ENCODE measurements around the gene APCDD1L. TPM values are rescaled to one million over a fixed set of nuclear protein-coding genes. Genes with fewer than 3 reads are reported as not detected.

APCDD1L gene
- total and polyA plus RNA-seq, 2 experiments from 2014 or later = 0.23 TPM; not detected in 1

DNA sequence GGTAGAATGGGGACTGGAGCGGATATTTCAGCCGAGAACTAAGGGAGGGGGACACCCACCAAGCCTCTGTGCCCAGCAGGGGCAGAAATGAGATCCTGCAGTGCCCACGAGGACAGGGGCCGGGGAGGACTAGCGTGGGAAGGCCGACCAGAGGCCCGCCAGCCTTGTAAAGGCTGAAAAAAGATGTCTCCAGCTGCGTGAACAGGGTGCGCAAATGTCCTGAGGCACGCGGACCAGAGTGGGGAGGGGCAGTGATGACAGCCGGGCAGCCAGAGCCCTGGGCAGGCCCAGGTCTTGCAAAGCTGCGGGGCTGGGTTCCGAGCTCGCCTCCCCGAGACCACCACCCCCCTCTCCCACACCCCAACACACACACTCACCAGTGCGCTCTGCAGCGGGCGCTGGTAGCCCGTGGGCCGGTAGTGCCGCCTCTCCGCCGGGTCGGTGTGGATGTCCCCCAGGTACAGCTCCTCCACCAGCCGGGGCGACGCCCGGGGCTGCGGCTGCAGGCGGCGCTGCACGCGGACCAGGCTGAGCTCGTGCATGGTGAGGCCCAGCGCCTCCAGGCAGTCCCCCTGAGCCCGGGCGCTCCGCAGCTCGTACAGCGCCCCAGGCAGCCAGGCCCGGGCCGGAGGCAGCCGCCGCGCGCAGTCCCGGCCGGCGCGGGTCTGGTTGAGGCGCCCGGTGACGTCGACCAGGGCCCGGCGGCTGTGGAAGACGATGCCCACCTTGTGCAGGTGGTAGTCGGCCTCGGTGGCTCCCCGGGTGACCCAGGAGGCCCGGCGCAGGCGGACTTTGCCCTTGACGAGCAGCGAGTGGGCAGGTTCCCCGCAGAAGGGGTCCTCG lies 48.2 kb downstream of the APCDD1L start:
- H3K27me3 ChIP-seq = no peaks in the 10 kb centered on the region
- TF ChIP-seq EZH2phosphoT487 (IDR thresholded peaks at IDR 0.05; ENCODE audit: low read depth, severe bottlenecking, unreplicated experiment) (no peak), EZH2 (IDR thresholded peaks at IDR 0.05; ENCODE audit: borderline replicate concordance) (no peak)
- TF ChIP-seq, protein P1, sequence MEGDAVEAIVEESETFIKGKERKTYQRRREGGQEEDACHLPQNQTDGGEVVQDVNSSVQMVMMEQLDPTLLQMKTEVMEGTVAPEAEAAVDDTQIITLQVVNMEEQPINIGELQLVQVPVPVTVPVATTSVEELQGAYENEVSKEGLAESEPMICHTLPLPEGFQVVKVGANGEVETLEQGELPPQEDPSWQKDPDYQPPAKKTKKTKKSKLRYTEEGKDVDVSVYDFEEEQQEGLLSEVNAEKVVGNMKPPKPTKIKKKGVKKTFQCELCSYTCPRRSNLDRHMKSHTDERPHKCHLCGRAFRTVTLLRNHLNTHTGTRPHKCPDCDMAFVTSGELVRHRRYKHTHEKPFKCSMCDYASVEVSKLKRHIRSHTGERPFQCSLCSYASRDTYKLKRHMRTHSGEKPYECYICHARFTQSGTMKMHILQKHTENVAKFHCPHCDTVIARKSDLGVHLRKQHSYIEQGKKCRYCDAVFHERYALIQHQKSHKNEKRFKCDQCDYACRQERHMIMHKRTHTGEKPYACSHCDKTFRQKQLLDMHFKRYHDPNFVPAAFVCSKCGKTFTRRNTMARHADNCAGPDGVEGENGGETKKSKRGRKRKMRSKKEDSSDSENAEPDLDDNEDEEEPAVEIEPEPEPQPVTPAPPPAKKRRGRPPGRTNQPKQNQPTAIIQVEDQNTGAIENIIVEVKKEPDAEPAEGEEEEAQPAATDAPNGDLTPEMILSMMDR (IDR thresholded peaks at IDR 0.05; ENCODE audit: poor library complexity) = no peak
- no peak for DNase-seq (ENCODE audit: low spot score)
- no peaks in the 10 kb centered on the region for H3K4me1 ChIP-seq (ENCODE audit: insufficient read depth)
- no peaks in the 10 kb centered on the region for H3K9me2 ChIP-seq (replicated peaks; ENCODE audit: insufficient read depth)
- H4K20me1 ChIP-seq (ENCODE audit: insufficient read depth, poor library complexity, severe bottlenecking) = no peaks in the 10 kb centered on the region
- 99% methylated on average over 40 of the region's 68 CpGs for WGBS (ENCODE audit: low lambda C conversion rate, missing lambda C conversion rate)
- no peaks in the 10 kb centered on the region for H3K36me3 ChIP-seq (replicated peaks; ENCODE audit: insufficient read depth, low read depth)
- H3K9me3 ChIP-seq (ENCODE audit: low read depth) = no peaks in the 10 kb centered on the region
- H3K27ac ChIP-seq = no peak overlapping the region
- H3K4me2 ChIP-seq = no peak overlapping the region
- no peaks in the 10 kb centered on the region for H3K79me2 ChIP-seq
- no peak overlapping the region for H3K4me3 ChIP-seq
- no peak overlapping the region for H2AFZ ChIP-seq

DNA sequence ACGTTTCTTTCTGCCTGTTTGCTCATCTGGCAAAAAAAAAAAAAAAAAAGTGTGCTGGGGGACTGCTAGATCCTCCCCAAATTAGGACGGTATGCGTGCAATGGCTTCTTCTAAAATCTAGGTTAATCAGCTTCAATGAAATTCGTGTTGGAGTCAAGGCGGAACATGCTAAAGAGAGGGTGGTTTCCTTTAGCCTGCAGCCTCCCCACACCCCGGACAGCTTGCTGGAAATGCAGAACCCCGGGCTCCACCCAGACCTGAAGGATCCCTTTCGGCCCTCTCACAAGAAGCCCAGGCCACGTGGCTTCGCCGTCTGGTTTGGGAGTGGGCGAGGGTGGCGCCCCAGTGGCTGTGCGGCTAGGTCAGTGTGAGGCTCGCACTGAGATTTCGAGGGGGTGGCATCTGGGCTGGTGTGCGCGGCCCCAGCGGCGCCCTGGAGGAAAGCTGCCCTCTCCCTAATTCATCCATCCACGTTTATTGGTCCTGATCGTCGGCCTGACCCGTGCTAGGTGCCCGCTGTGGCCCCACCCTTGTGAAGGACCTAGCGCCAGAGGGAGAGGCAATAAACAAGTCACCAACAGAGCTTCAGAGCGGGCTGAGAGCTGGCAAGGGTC lies 49.0 kb downstream of the APCDD1L start:
- H3K36me3 ChIP-seq (replicated peaks; ENCODE audit: insufficient read depth, low read depth) = no peaks in the 10 kb centered on the region
- WGBS (ENCODE audit: low lambda C conversion rate, missing lambda C conversion rate) = 96% methylated on average over 27 of the region's 27 CpGs
- H2AFZ ChIP-seq = no peak overlapping the region
- DNase-seq (ENCODE audit: low spot score) = no peak
- TF ChIP-seq EZH2 (IDR thresholded peaks at IDR 0.05; ENCODE audit: borderline replicate concordance) (no peak), EZH2phosphoT487 (IDR thresholded peaks at IDR 0.05; ENCODE audit: low read depth, severe bottlenecking, unreplicated experiment) (no peak)
- TF ChIP-seq, protein P1 (IDR thresholded peaks at IDR 0.05; ENCODE audit: poor library complexity) = no peak
- H3K4me2 ChIP-seq = no peak overlapping the region
- H3K27me3 ChIP-seq = no peaks in the 10 kb centered on the region
- no peaks in the 10 kb centered on the region for H3K9me3 ChIP-seq (ENCODE audit: low read depth)
- no peaks in the 10 kb centered on the region for H3K4me1 ChIP-seq (ENCODE audit: insufficient read depth)
- H4K20me1 ChIP-seq (ENCODE audit: insufficient read depth, poor library complexity, severe bottlenecking) = no peaks in the 10 kb centered on the region
- H3K4me3 ChIP-seq = no peak overlapping the region
- no peaks in the 10 kb centered on the region for H3K9me2 ChIP-seq (replicated peaks; ENCODE audit: insufficient read depth)
- no peaks in the 10 kb centered on the region for H3K79me2 ChIP-seq
- no peak overlapping the region for H3K27ac ChIP-seq

DNA sequence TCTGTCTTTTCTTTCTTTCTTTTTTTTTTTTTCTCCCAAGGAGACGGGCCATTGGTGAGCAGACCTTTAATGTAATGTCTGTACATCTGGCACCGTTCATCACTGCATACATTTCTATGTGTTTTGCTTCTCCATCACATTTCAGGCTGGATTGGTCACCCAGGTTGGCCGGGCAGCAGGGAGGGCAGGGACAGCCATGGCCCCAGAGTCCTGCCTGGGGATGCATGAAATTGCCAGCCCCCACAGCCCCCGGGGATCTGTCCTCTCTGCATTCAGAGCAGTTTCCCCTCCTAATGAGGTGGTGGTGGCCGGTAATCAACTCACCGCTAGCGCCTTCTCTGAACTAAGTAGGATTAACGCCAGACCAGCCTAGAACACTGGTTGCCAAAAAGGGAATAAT lies 50.4 kb downstream of the APCDD1L start:
- no peak overlapping the region for H3K27ac ChIP-seq
- H3K9me3 ChIP-seq (ENCODE audit: low read depth) = no peaks in the 10 kb centered on the region
- no peak overlapping the region for H3K4me2 ChIP-seq
- TF ChIP-seq, protein P1 (IDR thresholded peaks at IDR 0.05; ENCODE audit: poor library complexity) = no peak
- TF ChIP-seq EZH2 (IDR thresholded peaks at IDR 0.05; ENCODE audit: borderline replicate concordance) (no peak), EZH2phosphoT487 (IDR thresholded peaks at IDR 0.05; ENCODE audit: low read depth, severe bottlenecking, unreplicated experiment) (no peak)
- WGBS (ENCODE audit: low lambda C conversion rate, missing lambda C conversion rate) = 78% methylated on average over 8 of the region's 8 CpGs
- H3K79me2 ChIP-seq = no peaks in the 10 kb centered on the region
- no peaks in the 10 kb centered on the region for H3K27me3 ChIP-seq
- no peak for DNase-seq (ENCODE audit: low spot score)
- no peaks in the 10 kb centered on the region for H4K20me1 ChIP-seq (ENCODE audit: insufficient read depth, poor library complexity, severe bottlenecking)
- H3K9me2 ChIP-seq (replicated peaks; ENCODE audit: insufficient read depth) = no peaks in the 10 kb centered on the region
- no peaks in the 10 kb centered on the region for H3K36me3 ChIP-seq (replicated peaks; ENCODE audit: insufficient read depth, low read depth)
- H3K4me1 ChIP-seq (ENCODE audit: insufficient read depth) = no peaks in the 10 kb centered on the region
- H3K4me3 ChIP-seq = no peak overlapping the region
- no peak overlapping the region for H2AFZ ChIP-seq
